Measurements from ENCODE around the gene THRB.
A peak's percentile ranks its signal among the peaks of the same experiment; 100 is the strongest.

THRB gene

GRCh38 chr3:24258727-24259600 lies 235.7 kb downstream of the THRB start:
- DNase-seq, result no peak

- no peak for DNase-seq
Measured at GRCh38 chr3:24258260-24258659, 236.4 kb downstream of the THRB start.

DNA sequence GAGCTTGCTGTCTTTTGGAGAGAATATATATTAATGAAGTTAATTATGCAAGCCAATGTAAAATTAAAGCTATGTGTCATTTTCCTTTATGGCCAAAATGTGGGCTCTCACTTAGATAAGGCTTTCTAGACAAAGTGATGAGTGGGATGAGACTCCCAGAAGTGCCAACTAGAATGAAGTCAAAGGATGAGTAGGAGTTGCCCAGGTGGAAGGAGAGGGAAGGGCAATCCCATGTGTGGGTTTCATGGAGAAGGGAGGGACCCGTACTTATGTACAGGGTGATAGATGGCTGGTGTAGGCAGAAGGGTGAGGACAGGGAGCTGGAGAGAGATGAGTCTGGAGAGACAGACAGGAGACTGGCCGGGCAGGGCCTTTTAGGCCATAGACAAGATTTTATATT lies 239.2 kb downstream of the THRB start:
- no peak for DNase-seq

DNA sequence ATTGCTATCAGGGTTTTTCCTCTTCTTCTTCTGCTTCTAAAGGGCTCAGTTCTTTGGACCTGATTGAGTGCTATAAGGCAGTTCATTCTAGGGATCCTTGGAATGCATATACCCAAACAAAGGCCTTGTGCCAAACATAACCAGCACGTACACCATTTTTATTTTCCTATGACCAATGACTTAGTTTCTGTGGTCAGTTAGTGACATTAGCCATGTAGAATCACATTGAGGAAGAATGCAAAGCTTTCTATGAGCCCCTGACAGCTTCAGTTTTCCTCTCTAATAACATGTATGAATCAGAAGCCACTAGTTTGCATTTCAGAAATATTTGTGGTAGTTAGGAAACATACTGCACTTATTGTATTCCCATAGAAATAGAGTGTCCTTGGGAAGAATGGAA lies 240.0 kb downstream of the THRB start:
- no peak for DNase-seq

DNA sequence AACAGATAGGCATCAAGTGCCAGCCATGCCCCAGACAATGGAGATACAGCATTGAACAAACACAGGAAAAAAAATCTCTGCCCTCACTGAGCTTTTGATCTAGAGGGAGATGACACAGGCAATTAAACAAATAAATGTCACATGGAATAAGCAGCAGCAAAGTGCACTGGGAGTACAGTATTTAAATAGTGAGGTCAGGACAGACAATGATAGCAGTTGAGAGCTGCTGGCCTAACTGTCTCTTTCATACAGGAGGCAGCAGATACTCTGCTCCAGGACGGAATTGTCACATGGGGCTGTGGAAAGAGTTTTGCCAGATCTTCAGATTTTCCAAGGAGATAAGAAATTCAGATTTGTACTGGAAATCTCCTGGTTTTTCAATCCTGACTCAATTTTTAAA lies 241.3 kb downstream of the THRB start:
- DNase-seq, result no peak

DNA sequence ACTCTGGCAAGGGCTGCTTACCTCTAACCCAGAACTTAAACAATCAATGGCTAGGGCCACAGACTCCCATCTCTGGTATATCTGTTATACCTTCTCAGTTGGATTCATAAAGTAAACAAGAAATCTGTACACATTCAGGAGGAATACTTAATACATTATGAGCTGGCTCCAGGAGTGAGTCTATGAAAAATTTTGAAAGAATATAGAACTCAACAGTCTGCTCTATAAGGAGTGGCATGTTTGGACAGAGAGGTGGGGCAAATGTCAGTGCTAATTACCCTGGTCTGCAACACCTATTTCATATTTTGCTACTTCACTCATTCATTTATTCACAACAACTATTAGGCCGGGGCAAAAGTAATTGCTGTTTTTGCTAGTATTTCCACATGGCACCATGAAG lies 245.1 kb downstream of the THRB start:
- no peak for DNase-seq

- DNase-seq, result no peak
Measured at GRCh38 chr3:24245056-24245455, 249.6 kb downstream of the THRB start.

- DNase-seq, result no peak
Measured at GRCh38 chr3:24244491-24244890, 250.2 kb downstream of the THRB start.

- no peak for DNase-seq
Measured at GRCh38 chr3:24242012-24242698, 252.5 kb downstream of the THRB start.

DNA sequence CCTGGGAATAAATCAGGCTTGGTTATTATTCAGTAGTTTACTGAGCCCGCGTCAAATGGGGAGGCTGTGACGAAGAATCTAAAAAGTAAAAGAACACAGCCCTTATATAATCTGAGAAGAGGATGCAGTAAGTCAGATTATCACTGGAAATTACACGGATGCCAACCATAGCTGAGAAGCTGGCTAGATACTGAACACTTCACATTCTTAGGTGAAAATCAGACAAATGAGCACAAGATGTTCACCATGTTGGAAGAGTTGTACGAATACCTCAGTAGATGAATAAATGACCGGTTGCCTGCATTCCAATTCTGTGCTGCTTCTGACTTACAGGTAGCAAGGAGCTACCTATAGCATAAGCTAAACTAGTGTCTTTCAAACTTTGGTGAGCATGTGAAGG lies 254.3 kb downstream of the THRB start:
- no peak for DNase-seq

DNA sequence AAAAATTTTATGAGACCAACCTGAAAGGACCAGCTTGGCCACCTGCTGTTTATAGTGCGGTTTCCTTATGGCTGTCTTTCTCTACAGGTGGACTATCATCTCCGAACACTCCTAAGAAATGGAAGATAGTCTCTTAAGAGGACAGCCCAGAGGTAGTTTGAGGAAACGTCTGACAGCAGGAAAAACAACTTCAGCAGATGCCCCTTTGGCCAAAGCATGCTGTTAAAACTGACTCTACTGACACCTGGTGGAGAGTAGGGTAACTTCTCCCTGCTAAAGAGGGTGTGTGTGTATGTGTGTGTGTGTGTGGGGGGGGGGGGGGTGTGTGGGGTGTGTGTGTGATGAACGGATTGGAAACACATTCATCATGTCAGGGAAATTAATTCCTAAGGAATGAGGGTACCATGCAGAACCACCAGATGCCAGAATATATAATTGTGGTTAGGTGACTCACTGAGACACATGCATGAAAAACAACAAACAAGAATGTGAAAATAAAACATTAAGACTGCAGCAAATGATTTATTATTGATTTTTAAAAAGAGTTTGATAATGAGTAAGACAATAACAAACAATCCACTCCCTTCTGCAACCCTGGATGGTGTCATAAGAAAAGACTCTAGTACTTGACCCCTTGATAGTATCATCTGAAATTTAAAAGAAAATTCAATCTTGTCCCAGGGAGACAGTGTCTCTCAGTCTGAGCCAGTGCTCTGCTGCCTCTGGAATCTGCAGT lies 256.5 kb downstream of the THRB start:
- peak; percentile 31 for DNase-seq

- DNase-seq, result no peak
Measured at GRCh38 chr3:24235121-24235520, 259.5 kb downstream of the THRB start.

GRCh38 chr3:24232784-24233183 lies 261.9 kb downstream of the THRB start:
- DNase-seq, result no peak

DNA sequence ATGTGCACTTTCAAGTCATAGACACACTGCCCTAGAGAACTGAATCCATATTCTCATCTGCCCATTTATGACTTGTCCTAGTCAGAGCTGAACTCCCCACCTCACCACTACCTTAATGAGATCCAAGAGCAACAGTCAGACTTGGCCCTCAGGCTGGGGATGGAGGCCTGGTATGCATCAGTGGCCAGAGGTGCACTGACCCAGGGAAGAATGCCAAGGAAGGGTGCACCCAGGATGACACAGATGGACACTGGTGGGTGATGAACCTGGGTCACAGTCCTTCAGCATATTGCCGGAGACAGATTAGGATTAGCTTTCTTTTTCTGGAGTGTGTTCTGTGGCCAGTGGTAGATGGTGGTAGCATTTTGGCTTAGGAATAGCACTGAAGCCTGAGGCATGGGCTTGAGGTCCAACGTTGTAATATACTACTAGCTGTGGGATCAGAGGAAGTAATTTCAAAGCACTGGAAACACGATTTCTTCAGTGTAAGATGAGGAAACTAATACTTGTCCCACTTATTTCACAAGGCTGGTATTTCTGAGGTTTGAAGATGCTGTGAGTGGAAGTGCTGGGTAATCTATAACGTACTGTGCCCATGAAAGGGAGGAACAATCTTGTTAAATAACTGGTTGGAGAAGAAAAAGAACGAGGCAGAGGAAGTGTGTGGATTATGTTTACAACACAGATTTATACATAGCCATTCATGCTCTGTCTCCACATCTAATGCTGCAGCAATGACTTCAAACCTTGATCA lies 265.0 kb downstream of the THRB start:
- DNase-seq, result no peak

DNA sequence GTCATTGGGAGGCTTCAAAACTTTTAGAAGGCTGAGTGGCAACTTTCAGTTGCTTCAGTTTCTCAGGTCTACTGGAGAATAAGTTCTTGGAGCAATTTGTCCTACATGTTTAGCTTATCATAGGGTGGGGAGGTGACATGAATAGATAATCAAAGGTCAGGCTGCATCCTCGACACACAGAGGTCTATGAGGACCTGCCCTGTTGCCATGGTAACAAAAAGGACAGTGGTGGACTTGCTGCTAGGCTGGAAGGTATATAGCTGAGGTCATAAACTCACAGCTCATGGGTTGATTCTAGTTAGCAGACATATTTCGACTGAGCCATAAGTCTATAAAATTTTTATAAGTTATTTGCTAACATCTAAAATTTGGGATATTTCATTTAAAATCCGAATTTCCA lies 267.0 kb downstream of the THRB start:
- DNase-seq, result no peak

- no peak for DNase-seq
Measured at GRCh38 chr3:24226397-24226796, 268.3 kb downstream of the THRB start.

GRCh38 chr3:24225385-24225950 lies 269.2 kb downstream of the THRB start:
- no peak for DNase-seq

DNA sequence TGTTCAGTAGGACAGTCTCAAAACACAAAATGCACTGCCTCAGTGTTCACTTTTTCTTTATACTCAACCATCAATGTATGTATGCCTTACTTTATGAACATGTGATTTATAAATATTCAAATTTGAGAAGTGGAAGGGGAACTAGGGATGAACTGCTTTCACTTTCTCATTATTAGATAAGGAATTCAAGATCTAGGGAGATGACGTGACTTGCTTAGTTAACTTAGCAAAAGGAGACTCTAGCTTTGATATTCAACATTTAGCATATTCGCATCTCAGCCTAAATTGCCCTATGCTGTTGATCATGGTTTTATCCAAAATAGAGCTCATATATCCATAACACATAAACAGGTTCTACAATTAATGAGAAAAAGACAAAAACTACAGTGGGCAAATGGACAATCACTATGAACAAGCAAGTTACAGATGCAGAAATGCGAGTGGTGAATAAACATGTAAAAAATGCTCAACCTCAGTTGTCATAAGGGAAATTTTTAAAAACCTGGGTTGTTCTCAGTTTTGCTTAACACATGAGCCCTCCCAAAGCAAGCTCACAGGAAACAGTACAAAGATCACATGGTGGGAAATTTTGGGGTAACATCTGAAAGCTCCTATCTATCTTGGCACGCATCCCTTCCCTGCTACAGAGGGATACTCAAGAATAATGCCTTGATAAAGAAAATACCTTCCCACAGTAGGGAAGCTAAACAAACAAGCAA lies 269.8 kb downstream of the THRB start:
- no peak for DNase-seq

- no peak for DNase-seq
Measured at GRCh38 chr3:24222165-24222805, 272.4 kb downstream of the THRB start.

- DNase-seq, result no peak
Measured at GRCh38 chr3:24220859-24221657, 273.6 kb downstream of the THRB start.

GRCh38 chr3:24215502-24215901 lies 279.1 kb downstream of the THRB start:
- no peak for DNase-seq

All from NCI-H1092 (cell line).